Transverse colon (tissue), 4 donors: ENCODE results near the gene EML3. TPM values are rescaled to one million over a fixed set of nuclear protein-coding genes. Genes with fewer than 3 reads are reported as not detected.

Experiments
- DNase-seq: peaks from one replicate; pipeline ENCODE4 v3.0.0-alpha.2; 2019
- H3K27ac ChIP-seq, 4 donors: fragments of 200-600 bp; sonication (generic); 2 replicates each; pipeline ENCODE4 v1.5.1; 2016 to 2018; ENCODE audit warnings: inconsistent platforms in 4 of 4
- H3K27me3 ChIP-seq: fragments of 200-600 bp; sonication (generic); 2 replicates; pipeline ENCODE4 v1.5.1; 2017; ENCODE audit warnings: inconsistent platforms
- H3K36me3 ChIP-seq, 4 donors: fragments of 200-600 bp; sonication (generic); 2 replicates each; pipeline ENCODE4 v1.5.1; 2017 to 2019; ENCODE audit warnings: inconsistent platforms in 4 of 4
- H3K4me1 ChIP-seq, 4 donors: fragments of 200-600 bp; sonication (generic); 2 replicates each; pipeline ENCODE4 v1.5.1; 2017 to 2020; ENCODE audit warnings: inconsistent platforms in 4 of 4
- H3K4me3 ChIP-seq, 4 donors: fragments of 200-600 bp; sonication (generic); 1 replicate in 1 of 4; 2 replicates in 3 of 4; pipeline versions ENCODE4 v1.5.1 to v1.6.1; 2017 to 2019; ENCODE audit warnings: inconsistent platforms in 4 of 4
- H3K9me3 ChIP-seq, 2 donors: fragments of 200-600 bp; sonication (generic); 2 replicates each; pipeline ENCODE4 v1.5.1; 2017 to 2019; ENCODE audit warnings: inconsistent platforms in 2 of 2
- CTCF ChIP-seq, 5 experiments: fragments of 200-600 bp in 3 of 5; fragments of 450-650 bp in 2 of 5; sonication (generic) in 3 of 5; IDR thresholded peaks; 1 replicate in 2 of 5; 2 replicates in 3 of 5; pipeline ENCODE4 v1.5.1; 2016 to 2017; ENCODE audit warnings: antibody characterized with exemption in 5 of 5, inconsistent platforms in 3 of 5, mild to moderate bottlenecking in 2 of 5, moderate library complexity in 1 of 5
- EP300 ChIP-seq: sonication (generic); formaldehyde crosslinking; IDR thresholded peaks from one replicate; pipeline ENCODE4 v1.6.1; 2017; ENCODE audit warnings: antibody characterized with exemption, low read depth
- POLR2A ChIP-seq: fragments of 450-650 bp; IDR thresholded peaks from one replicate; pipeline ENCODE4 v1.6.1; 2016; ENCODE audit warnings: antibody characterized with exemption, mild to moderate bottlenecking, moderate library complexity
- POLR2AphosphoS5 ChIP-seq, 3 donors: sonication (generic); formaldehyde crosslinking; IDR thresholded peaks; one replicate each; pipeline ENCODE4 v1.6.1; 2016; ENCODE audit warnings: antibody characterized with exemption in 3 of 3
- WGBS, 2 donors: methylation state at CpG; one replicate each; pipeline ENCODE4 v1.1.5; 2018; ENCODE audit warnings: low coverage in 1 of 2; 5-methylcytosine and 5-hydroxymethylcytosine counted together
- in situ Hi-C, 4 donors: fragments of 200-750 bp; cut with MboI; loops; one replicate each; pipeline versions ENCODE4 v1.15.0 to v1.15.1; 2017; ENCODE audit warnings: low sequenced_read_pairs in 3 of 4, low pct_ligation_motif_present in 1 of 4, low pct_unique_long_range_greater_than_20kb in 1 of 4
- intact Hi-C: fragments of 100-400 bp; cut with DNase I; formaldehyde crosslinking; loops from one replicate; pipeline ENCODE4 v1.15.1; 2023; ENCODE audit warnings: low total_unique reads
- small RNA-seq, 4 donors: library from RNA; depleted of rRNA; stranded (forward); fragments of <200 nt; gene quantifications; one replicate each; pipeline ENCODE3, GENCODE V24; 2016
- total RNA-seq, 4 donors: library from RNA; depleted of rRNA; stranded (reverse); fragments of >200 nt; gene quantifications; one replicate each; pipeline ENCODE4 v1.1.0, GENCODE V29; 2016

EML3 gene
- total RNA-seq, 4 donors from 2014 or later: 35.0 to 61.1 (median 44.9) TPM

GRCh38 chr11:62553839-62554361 is 58.7 kb downstream of the EML3 start:
- H3K36me3 ChIP-seq: peaks cover 0 to 3% (median 2%) of the 10 kb centered on the region in 4 donors
- peak; percentile 62 for DNase-seq
- 58 to 63% methylated on average over 7 to 8 of the region's 8 CpGs for WGBS, 2 donors
- in situ Hi-C loops (loop anchor here in 2 of 4 donors (10.0 kb wide), 1 partner anchor 129 kb away; no protein-coding TSS in a partner anchor), intact Hi-C loops (no loop called here)
- no peaks in the 10 kb centered on the region for H3K27me3 ChIP-seq
- H3K27ac ChIP-seq: peak overlapping the region; percentile 96 to 100 (median 97)
- TF ChIP-seq EP300 (no peak), CTCF (IDR thresholded peaks at IDR 0.05) (no peak), POLR2AphosphoS5 (IDR thresholded peaks at IDR 0.05) (no peak), POLR2A (no peak)
- peaks cover 71 to 93% (median 86%) of the 10 kb centered on the region in 4 donors for H3K4me1 ChIP-seq
- H3K4me3 ChIP-seq: peak overlapping the region in 1 of 4 donors; percentile 25
- no peaks in the 10 kb centered on the region for H3K9me3 ChIP-seq

GRCh38 chr11:62553080-62553838 is 59.3 kb downstream of the EML3 start:
- no peaks in the 10 kb centered on the region for H3K27me3 ChIP-seq
- WGBS, 2 donors: 2 to 13% methylated on average over 7 to 15 of the region's 15 CpGs
- intact Hi-C loops (no loop called here), in situ Hi-C loops (loop anchor here in 2 of 4 donors (10.0 kb wide), 1 partner anchor 128 kb away; no protein-coding TSS in a partner anchor)
- peak overlapping the region in 1 of 4 donors; percentile 25 for H3K4me3 ChIP-seq
- H3K27ac ChIP-seq: peak overlapping the region; percentile 96 to 100 (median 97)
- peaks cover 76 to 98% (median 91%) of the 10 kb centered on the region in 4 donors for H3K4me1 ChIP-seq
- peak; percentile 90 for DNase-seq
- H3K36me3 ChIP-seq: no peaks in the 10 kb centered on the region
- H3K9me3 ChIP-seq: no peaks in the 10 kb centered on the region
- TF ChIP-seq EP300: peak; percentile 20
- TF ChIP-seq POLR2A: peak; percentile 85
- peak; percentile 74 to 86 (median 81) for TF ChIP-seq POLR2AphosphoS5 (IDR thresholded peaks at IDR 0.05)
- TF ChIP-seq CTCF (IDR thresholded peaks at IDR 0.05): no peak

- in situ Hi-C loops: loop anchor here in 2 of 4 donors (10.0 kb wide), 1 partner anchor 128 kb away; no protein-coding TSS in a partner anchor
These were observed 60.0 kb downstream of the EML3 start for GRCh38 chr11:62552485-62553079.

More at GRCh38 chr11:62552485-62553079, 60.0 kb downstream of the EML3 start:
- H3K27me3 ChIP-seq: no peaks in the 10 kb centered on the region
- H3K27ac ChIP-seq: peak overlapping the region; percentile 96 to 100 (median 97)
- no peak for DNase-seq
- intact Hi-C loops: no loop called here
- TF ChIP-seq POLR2A: no peak
- TF ChIP-seq EP300: no peak
- TF ChIP-seq CTCF (IDR thresholded peaks at IDR 0.05): no peak
- no peak for TF ChIP-seq POLR2AphosphoS5 (IDR thresholded peaks at IDR 0.05)
- H3K4me1 ChIP-seq: peaks cover 80 to 98% (median 93%) of the 10 kb centered on the region in 4 donors
- H3K4me3 ChIP-seq: peak overlapping the region in 1 of 4 donors; percentile 25
- no peaks in the 10 kb centered on the region for H3K9me3 ChIP-seq
- H3K36me3 ChIP-seq: no peaks in the 10 kb centered on the region
- WGBS, 2 donors: 22 to 24% methylated on average over 2 to 4 of the region's 4 CpGs

Small RNA genes within 50 kb of the gene (small RNA-seq; reads per million reads assigned to genes)
- gene AP001458.1: 0 reads per million in 4 donors
- 0 reads per million in 4 donors for gene EEF1G
- gene MIR6747: 0 to 0.55 (median 0) reads per million in 4 donors

Other genes starting within 250 kb of the EML3 start
- not detected for gene SCGB1A1, start 193.7 kb downstream of the EML3 start, total RNA-seq
- gene AHNAK, start 66.0 kb downstream of the EML3 start, total RNA-seq: 1,000 to 10,000 TPM in 1 of 4 donors, 100 to 1,000 TPM in 3; 561 to 1,032 (median 742) TPM
- 1,000 to 10,000 TPM in 3 of 4 donors, 100 to 1,000 TPM in 1; 337 to 1,276 (median 1,207) TPM for gene EEF1G, start 38.9 kb downstream of the EML3 start, total RNA-seq
- 10 to 100 TPM in 2 of 4 donors, 1 to 10 TPM in 2; 6.0 to 12.4 (median 9.8) TPM for gene TUT1, start 21.3 kb downstream of the EML3 start, total RNA-seq
- 10 to 100 TPM; 42.0 to 80.1 (median 62.1) TPM for gene MTA2, start 10.9 kb downstream of the EML3 start, total RNA-seq
- 1 to 10 TPM in 2 of 4 donors, not detected in 2; 5.3 to 5.6 TPM for gene ROM1, start 482 bp upstream of the EML3 start, total RNA-seq
- gene B3GAT3, start 9.2 kb upstream of the EML3 start, total RNA-seq: 10 to 100 TPM; 28.0 to 47.4 (median 40.8) TPM
- 100 to 1,000 TPM in 3 of 4 donors, 10 to 100 TPM in 1; 60.2 to 129 (median 120) TPM for gene GANAB, start 33.8 kb upstream of the EML3 start, total RNA-seq
- 10 to 100 TPM; 10.3 to 37.0 (median 18.4) TPM for gene INTS5, start 40.5 kb upstream of the EML3 start, total RNA-seq
- gene C11orf98, start 52.4 kb upstream of the EML3 start, total RNA-seq: 10 to 100 TPM; 12.5 to 53.7 (median 37.7) TPM
- gene CSKMT, start 52.5 kb upstream of the EML3 start, total RNA-seq: 10 to 100 TPM in 1 of 4 donors, 1 to 10 TPM in 1, not detected in 2; 6.0 to 17.0 TPM
- 10 to 100 TPM in 3 of 4 donors, 1 to 10 TPM in 1; 6.4 to 26.2 (median 15.3) TPM for gene UQCC3, start 58.9 kb upstream of the EML3 start, total RNA-seq
- gene LBHD1, start 59.5 kb upstream of the EML3 start, total RNA-seq: 10 to 100 TPM in 2 of 4 donors, 1 to 10 TPM in 2; 7.5 to 16.1 (median 10.1) TPM
- gene UBXN1, start 66.3 kb upstream of the EML3 start, total RNA-seq: 100 to 1,000 TPM; 129 to 219 (median 142) TPM
- 10 to 100 TPM in 1 of 4 donors, 1 to 10 TPM in 3; 8.2 to 24.7 (median 9.0) TPM for gene LRRN4CL, start 76.8 kb upstream of the EML3 start, total RNA-seq
- 100 to 1,000 TPM in 1 of 4 donors, 10 to 100 TPM in 3; 61.7 to 155 (median 75.7) TPM for gene BSCL2, start 94.6 kb upstream of the EML3 start, total RNA-seq
- gene GNG3, start 94.9 kb upstream of the EML3 start, total RNA-seq: under 1 TPM in 1 of 4 donors, not detected in 3; 0.64 TPM
- gene HNRNPUL2, start 114.7 kb upstream of the EML3 start, total RNA-seq: 100 to 1,000 TPM in 1 of 4 donors, 10 to 100 TPM in 3; 21.8 to 116 (median 59.6) TPM
- 10 to 100 TPM in 3 of 4 donors, 1 to 10 TPM in 1; 6.7 to 27.0 (median 17.0) TPM for gene TTC9C, start 115.7 kb upstream of the EML3 start, total RNA-seq
- 10 to 100 TPM in 3 of 4 donors, 1 to 10 TPM in 1; 8.4 to 20.9 (median 14.0) TPM for gene ZBTB3, start 141.4 kb upstream of the EML3 start, total RNA-seq
- gene POLR2G, start 148.8 kb upstream of the EML3 start, total RNA-seq: 10 to 100 TPM in 2 of 4 donors, 1 to 10 TPM in 2; 1.2 to 28.5 (median 14.1) TPM
- gene TAF6L, start 158.6 kb upstream of the EML3 start, total RNA-seq: 100 to 1,000 TPM in 1 of 4 donors, 10 to 100 TPM in 3; 18.9 to 234 (median 22.8) TPM
- gene TMEM179B, start 174.6 kb upstream of the EML3 start, total RNA-seq: 100 to 1,000 TPM in 2 of 4 donors, 10 to 100 TPM in 2; 65.9 to 112 (median 89.8) TPM
- 10 to 100 TPM; 10.1 to 42.1 (median 29.6) TPM for gene TMEM223, start 179.2 kb upstream of the EML3 start, total RNA-seq
- gene NXF1, start 192.7 kb upstream of the EML3 start, total RNA-seq: 100 to 1,000 TPM in 1 of 4 donors, 10 to 100 TPM in 3; 38.2 to 134 (median 60.0) TPM
- gene STX5, start 219.3 kb upstream of the EML3 start, total RNA-seq: 10 to 100 TPM; 15.3 to 62.5 (median 30.2) TPM
- not detected for gene TEX54, start 220.1 kb upstream of the EML3 start, total RNA-seq
- gene WDR74, start 226.8 kb upstream of the EML3 start, total RNA-seq: 10 to 100 TPM; 25.3 to 37.8 (median 27.6) TPM